WTC11 (cell line): ENCODE data around the gene IL10RB. TPM values are rescaled to one million over a fixed set of nuclear protein-coding genes. Genes with fewer than 3 reads are reported as not detected.

Experiments
- ATAC-seq: fragments of 200-7000 bp; cut with Tn5 transposase; 2 replicates; pipeline ENCODE4 v1.10.0; 2021; ENCODE audit warnings: mild to moderate bottlenecking, moderate library complexity
- CTCF ChIA-PET: fragments of 300-600 bp; sonication (Branson Sonifier 250); formaldehyde crosslinking; loops from one replicate; lab custom pipeline; 2021; ENCODE audit warnings: antibody characterized with exemption; lab: Charles Lee
- POLR2A ChIA-PET: fragments of 350-600 bp; sonication (Branson Sonifier 250); formaldehyde crosslinking; loops from one replicate; lab custom pipeline; 2021; ENCODE audit warnings: antibody characterized with exemption; lab: Charles Lee
- DNase-seq: peaks from one replicate; pipeline ENCODE4 v3.0.0; 2021; ENCODE audit warnings: low spot score
- H3K27ac Mint-ChIP-seq: 2 replicates; pipeline ENCODE4 v1.8.0; 2021; ENCODE audit warnings: mixed read lengths
- H3K27me3 Mint-ChIP-seq: 2 replicates; pipeline ENCODE4 v1.8.0; 2021; ENCODE audit warnings: low read depth, mild to moderate bottlenecking, moderate library complexity, mixed read lengths
- H3K36me3 Mint-ChIP-seq: 2 replicates; pipeline ENCODE4 v1.8.0; 2021; ENCODE audit warnings: mixed read lengths
- H3K4me1 Mint-ChIP-seq: 2 replicates; pipeline ENCODE4 v1.8.0; 2022; ENCODE audit warnings: mixed read lengths
- H3K4me3 Mint-ChIP-seq: 2 replicates; pipeline ENCODE4 v1.8.0; 2021; ENCODE audit warnings: mild to moderate bottlenecking, moderate library complexity, mixed read lengths
- H3K9me3 Mint-ChIP-seq: 2 replicates; pipeline ENCODE4 v1.8.0; 2021; ENCODE audit warnings: mixed read lengths
- CBFB ChIP-seq: sonication (generic); formaldehyde crosslinking; IDR thresholded peaks from 2 replicates; pipeline ENCODE4 v1.8.1; 2022; ENCODE audit warnings: mild to moderate bottlenecking, low read depth, missing genetic modification reagents
- CREB1 ChIP-seq: sonication (generic); formaldehyde crosslinking; IDR thresholded peaks from 2 replicates; pipeline ENCODE4 v1.8.0; 2023; ENCODE audit warnings: mild to moderate bottlenecking, missing genetic modification reagents
- NFATC4 ChIP-seq: fragments of 250-450 bp; sonication (Bioruptor Pico); IDR thresholded peaks from 2 replicates; pipeline ENCODE4 v1.9.0; 2021; ENCODE audit warnings: mild to moderate bottlenecking
- SMAD3 ChIP-seq: sonication (generic); formaldehyde crosslinking; IDR thresholded peaks from 2 replicates; pipeline ENCODE4 v1.8.0; 2022; ENCODE audit warnings: missing genetic modification reagents, mild to moderate bottlenecking, borderline replicate concordance
- TP53 ChIP-seq: sonication (generic); formaldehyde crosslinking; IDR thresholded peaks from 2 replicates; pipeline ENCODE4 v1.8.1; 2023; ENCODE audit warnings: mild to moderate bottlenecking, missing genetic modification reagents
- ZNF263 ChIP-seq: sonication (generic); formaldehyde crosslinking; IDR thresholded peaks from 2 replicates; pipeline ENCODE4 v1.8.1; 2022; ENCODE audit warnings: low read depth, mild to moderate bottlenecking, moderate library complexity, missing genetic modification reagents
- ZNF396 ChIP-seq: fragments of 250-450 bp; sonication (Bioruptor Pico); IDR thresholded peaks from 2 replicates; pipeline ENCODE4 v1.8.0; 2021; ENCODE audit warnings: mild to moderate bottlenecking, moderate library complexity, borderline replicate concordance
- total RNA-seq: library from RNA; stranded (reverse); gene quantifications from 3 replicates; pipeline ENCODE4 v1.2.3, GENCODE V29; 2021
- TF ChIP-seq, protein P1 (sequence below): sonication (generic); formaldehyde crosslinking; IDR thresholded peaks from 2 replicates; pipeline ENCODE4 v1.8.1; 2023; ENCODE audit warnings: mild to moderate bottlenecking, missing genetic modification reagents
- TF ChIP-seq, protein P2 (sequence below): sonication (generic); formaldehyde crosslinking; conservative IDR thresholded peaks from 2 replicates; pipeline ENCODE4 v1.8.1; 2023; ENCODE audit warnings: mild to moderate bottlenecking, low read depth, missing genetic modification reagents, moderate library complexity
- TF ChIP-seq, protein P3 (sequence below): sonication (generic); formaldehyde crosslinking; IDR thresholded peaks from 2 replicates; pipeline ENCODE4 v1.8.1; 2022; ENCODE audit warnings: low read depth, mild to moderate bottlenecking, moderate library complexity, missing genetic modification reagents, borderline replicate concordance
- TF ChIP-seq, protein P4 (sequence below): sonication (generic); formaldehyde crosslinking; IDR thresholded peaks from 2 replicates; pipeline ENCODE4 v1.8.0; 2022; ENCODE audit warnings: mild to moderate bottlenecking, missing genetic modification reagents
- TF ChIP-seq, protein P5 (sequence below): sonication (generic); formaldehyde crosslinking; IDR thresholded peaks from 2 replicates; pipeline ENCODE4 v1.8.1; 2022; ENCODE audit warnings: missing genetic modification reagents, borderline replicate concordance
- TF ChIP-seq, protein P6 (sequence below): sonication (generic); formaldehyde crosslinking; IDR thresholded peaks from 2 replicates; pipeline ENCODE4 v1.8.1; 2023; ENCODE audit warnings: mild to moderate bottlenecking, missing genetic modification reagents, moderate library complexity
- TF ChIP-seq, protein P7 (sequence below): sonication (generic); formaldehyde crosslinking; IDR thresholded peaks from 2 replicates; pipeline ENCODE4 v1.8.0; 2023; ENCODE audit warnings: missing genetic modification reagents, mild to moderate bottlenecking, borderline replicate concordance
- TF ChIP-seq, protein P8 (sequence below): sonication (generic); formaldehyde crosslinking; IDR thresholded peaks from 2 replicates; pipeline ENCODE4 v1.8.1; 2023; ENCODE audit warnings: mild to moderate bottlenecking, missing genetic modification reagents, moderate library complexity

Gene IL10RB
- total RNA-seq, 1 experiment from 2014 or later = 3.7 TPM

DNA sequence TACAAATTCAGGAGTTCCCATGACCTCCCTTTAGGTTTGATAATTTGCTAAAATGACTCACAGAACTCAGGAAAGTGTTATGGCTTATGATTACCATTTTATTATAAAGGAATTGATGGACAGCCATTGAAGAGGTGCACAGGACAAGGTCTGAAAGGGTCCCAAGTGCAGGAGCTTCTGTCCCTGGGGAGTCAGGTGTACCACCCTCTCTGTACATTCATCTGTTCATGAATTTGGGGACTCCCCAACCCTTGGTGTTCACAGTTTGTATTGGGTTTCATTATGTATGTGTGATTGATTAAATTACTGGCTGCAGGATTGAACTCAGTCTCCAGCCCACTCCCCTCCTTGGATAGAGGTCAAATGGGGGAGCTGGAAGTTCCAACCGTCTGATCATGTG lies 10.8 kb upstream of the IL10RB start (continued):
- TF ChIP-seq, protein P1, sequence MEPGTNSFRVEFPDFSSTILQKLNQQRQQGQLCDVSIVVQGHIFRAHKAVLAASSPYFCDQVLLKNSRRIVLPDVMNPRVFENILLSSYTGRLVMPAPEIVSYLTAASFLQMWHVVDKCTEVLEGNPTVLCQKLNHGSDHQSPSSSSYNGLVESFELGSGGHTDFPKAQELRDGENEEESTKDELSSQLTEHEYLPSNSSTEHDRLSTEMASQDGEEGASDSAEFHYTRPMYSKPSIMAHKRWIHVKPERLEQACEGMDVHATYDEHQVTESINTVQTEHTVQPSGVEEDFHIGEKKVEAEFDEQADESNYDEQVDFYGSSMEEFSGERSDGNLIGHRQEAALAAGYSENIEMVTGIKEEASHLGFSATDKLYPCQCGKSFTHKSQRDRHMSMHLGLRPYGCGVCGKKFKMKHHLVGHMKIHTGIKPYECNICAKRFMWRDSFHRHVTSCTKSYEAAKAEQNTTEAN (CRISPR knock-in tag) = no peak
- TF ChIP-seq, protein P2, sequence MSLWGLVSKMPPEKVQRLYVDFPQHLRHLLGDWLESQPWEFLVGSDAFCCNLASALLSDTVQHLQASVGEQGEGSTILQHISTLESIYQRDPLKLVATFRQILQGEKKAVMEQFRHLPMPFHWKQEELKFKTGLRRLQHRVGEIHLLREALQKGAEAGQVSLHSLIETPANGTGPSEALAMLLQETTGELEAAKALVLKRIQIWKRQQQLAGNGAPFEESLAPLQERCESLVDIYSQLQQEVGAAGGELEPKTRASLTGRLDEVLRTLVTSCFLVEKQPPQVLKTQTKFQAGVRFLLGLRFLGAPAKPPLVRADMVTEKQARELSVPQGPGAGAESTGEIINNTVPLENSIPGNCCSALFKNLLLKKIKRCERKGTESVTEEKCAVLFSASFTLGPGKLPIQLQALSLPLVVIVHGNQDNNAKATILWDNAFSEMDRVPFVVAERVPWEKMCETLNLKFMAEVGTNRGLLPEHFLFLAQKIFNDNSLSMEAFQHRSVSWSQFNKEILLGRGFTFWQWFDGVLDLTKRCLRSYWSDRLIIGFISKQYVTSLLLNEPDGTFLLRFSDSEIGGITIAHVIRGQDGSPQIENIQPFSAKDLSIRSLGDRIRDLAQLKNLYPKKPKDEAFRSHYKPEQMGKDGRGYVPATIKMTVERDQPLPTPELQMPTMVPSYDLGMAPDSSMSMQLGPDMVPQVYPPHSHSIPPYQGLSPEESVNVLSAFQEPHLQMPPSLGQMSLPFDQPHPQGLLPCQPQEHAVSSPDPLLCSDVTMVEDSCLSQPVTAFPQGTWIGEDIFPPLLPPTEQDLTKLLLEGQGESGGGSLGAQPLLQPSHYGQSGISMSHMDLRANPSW = no peak

DNA sequence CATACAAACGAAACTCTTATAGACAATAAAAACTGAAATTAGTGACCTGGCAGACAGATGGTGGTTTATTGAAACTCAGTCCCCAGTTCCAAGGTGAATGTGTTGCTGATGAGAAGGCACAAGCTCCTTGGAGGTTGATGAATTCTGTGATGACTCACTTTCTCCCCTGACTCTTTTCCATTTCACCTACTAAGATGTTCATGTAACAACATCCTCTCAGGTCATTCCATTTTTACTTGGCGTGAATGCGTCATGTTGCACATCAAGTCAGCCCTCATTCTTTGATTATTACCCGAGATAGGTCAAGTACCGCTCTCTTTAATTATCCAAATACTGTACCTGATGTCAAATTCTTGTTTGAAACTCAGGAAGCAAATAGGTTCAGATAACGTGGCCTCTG lies 10.1 kb upstream of the IL10RB start:
- H3K9me3 Mint-ChIP-seq = peaks cover 13% of the 10 kb centered on the region
- DNase-seq (no peak), ATAC-seq (no peak)
- TF ChIP-seq, protein P3, sequence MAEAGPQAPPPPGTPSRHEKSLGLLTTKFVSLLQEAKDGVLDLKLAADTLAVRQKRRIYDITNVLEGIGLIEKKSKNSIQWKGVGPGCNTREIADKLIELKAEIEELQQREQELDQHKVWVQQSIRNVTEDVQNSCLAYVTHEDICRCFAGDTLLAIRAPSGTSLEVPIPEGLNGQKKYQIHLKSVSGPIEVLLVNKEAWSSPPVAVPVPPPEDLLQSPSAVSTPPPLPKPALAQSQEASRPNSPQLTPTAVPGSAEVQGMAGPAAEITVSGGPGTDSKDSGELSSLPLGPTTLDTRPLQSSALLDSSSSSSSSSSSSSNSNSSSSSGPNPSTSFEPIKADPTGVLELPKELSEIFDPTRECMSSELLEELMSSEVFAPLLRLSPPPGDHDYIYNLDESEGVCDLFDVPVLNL = no peak
- TF ChIP-seq ZNF396 (CRISPR knock-in tag) (no peak), ZNF263 (CRISPR knock-in tag) (no peak), NFATC4 (CRISPR knock-in tag) (no peak), CREB1 (CRISPR knock-in tag) (no peak), TP53 (CRISPR knock-in tag) (no peak)
- TF ChIP-seq, protein P4, sequence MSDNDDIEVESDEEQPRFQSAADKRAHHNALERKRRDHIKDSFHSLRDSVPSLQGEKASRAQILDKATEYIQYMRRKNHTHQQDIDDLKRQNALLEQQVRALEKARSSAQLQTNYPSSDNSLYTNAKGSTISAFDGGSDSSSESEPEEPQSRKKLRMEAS = no peak
- TF ChIP-seq, protein P5, sequence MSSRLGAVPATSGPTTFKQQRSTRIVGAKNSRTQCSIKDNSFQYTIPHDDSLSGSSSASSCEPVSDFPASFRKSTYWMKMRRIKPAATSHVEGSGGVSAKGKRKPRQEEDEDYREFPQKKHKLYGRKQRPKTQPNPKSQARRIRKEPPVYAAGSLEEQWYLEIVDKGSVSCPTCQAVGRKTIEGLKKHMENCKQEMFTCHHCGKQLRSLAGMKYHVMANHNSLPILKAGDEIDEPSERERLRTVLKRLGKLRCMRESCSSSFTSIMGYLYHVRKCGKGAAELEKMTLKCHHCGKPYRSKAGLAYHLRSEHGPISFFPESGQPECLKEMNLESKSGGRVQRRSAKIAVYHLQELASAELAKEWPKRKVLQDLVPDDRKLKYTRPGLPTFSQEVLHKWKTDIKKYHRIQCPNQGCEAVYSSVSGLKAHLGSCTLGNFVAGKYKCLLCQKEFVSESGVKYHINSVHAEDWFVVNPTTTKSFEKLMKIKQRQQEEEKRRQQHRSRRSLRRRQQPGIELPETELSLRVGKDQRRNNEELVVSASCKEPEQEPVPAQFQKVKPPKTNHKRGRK (CRISPR knock-in tag) = no peak
- TF ChIP-seq, protein P6, sequence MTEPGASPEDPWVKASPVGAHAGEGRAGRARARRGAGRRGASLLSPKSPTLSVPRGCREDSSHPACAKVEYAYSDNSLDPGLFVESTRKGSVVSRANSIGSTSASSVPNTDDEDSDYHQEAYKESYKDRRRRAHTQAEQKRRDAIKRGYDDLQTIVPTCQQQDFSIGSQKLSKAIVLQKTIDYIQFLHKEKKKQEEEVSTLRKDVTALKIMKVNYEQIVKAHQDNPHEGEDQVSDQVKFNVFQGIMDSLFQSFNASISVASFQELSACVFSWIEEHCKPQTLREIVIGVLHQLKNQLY = no peak
- H3K4me3 Mint-ChIP-seq = no peak overlapping the region
- H3K27ac Mint-ChIP-seq = no peak overlapping the region
- H3K4me1 Mint-ChIP-seq = 0 out of 2 replicates have a peak, but pooled peaks cover 7% of the 10 kb centered on the region
- H3K36me3 Mint-ChIP-seq = peaks cover 71% of the 10 kb centered on the region
- ChIA-PET POLR2A (no interaction called here), CTCF (interaction anchor here (0.7 kb wide), 1 partner anchor 105 kb away, joined by 3 read pairs; no protein-coding TSS in a partner anchor)
- no peaks in the 10 kb centered on the region for H3K27me3 Mint-ChIP-seq

DNA sequence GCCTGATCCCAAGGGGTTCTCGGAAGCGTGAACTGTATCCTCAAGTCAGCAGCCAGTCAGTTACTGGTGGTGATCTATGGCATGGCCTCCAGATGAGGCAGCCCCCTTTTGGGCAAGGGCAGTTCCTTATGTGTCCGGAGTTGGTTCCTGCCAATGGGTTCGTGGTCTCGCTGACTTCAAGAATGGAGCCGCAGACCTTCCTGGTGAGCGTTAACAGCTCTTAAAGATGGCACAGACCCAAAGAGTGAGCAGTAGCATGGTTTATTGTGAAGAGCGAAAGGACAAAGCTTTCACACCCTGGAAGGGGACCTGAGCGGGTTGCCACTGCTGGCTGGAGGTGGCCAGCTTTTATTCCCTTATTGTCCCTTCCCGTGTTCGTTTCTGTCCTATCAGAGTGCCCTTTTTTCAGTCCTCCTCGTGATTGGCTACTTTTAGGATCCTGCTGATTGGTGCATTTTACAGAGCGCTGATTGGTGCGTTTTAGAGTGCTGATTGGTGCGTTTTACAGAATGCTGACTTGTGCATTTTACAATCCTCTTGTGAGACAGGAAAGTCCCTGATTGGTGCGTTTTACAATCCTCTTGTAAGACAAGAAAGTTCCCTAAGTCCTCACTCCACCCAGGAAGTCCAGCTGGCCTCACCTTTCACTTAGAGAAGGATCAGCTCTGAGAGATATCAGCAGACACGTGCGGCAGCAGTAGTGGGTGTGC lies 8.9 kb upstream of the IL10RB start:
- H3K4me1 Mint-ChIP-seq = 0 out of 2 replicates have a peak, but pooled peaks cover 7% of the 10 kb centered on the region
- H3K27ac Mint-ChIP-seq = no peak overlapping the region
- ATAC-seq (no peak), DNase-seq (no peak)
- no peak overlapping the region for H3K4me3 Mint-ChIP-seq
- peaks cover 61% of the 10 kb centered on the region for H3K36me3 Mint-ChIP-seq
- POLR2A ChIA-PET = no interaction called here
- no peaks in the 10 kb centered on the region for H3K27me3 Mint-ChIP-seq
- CTCF ChIA-PET = no interaction called here
- H3K9me3 Mint-ChIP-seq = peaks cover 13% of the 10 kb centered on the region
- TF ChIP-seq, protein P7, sequence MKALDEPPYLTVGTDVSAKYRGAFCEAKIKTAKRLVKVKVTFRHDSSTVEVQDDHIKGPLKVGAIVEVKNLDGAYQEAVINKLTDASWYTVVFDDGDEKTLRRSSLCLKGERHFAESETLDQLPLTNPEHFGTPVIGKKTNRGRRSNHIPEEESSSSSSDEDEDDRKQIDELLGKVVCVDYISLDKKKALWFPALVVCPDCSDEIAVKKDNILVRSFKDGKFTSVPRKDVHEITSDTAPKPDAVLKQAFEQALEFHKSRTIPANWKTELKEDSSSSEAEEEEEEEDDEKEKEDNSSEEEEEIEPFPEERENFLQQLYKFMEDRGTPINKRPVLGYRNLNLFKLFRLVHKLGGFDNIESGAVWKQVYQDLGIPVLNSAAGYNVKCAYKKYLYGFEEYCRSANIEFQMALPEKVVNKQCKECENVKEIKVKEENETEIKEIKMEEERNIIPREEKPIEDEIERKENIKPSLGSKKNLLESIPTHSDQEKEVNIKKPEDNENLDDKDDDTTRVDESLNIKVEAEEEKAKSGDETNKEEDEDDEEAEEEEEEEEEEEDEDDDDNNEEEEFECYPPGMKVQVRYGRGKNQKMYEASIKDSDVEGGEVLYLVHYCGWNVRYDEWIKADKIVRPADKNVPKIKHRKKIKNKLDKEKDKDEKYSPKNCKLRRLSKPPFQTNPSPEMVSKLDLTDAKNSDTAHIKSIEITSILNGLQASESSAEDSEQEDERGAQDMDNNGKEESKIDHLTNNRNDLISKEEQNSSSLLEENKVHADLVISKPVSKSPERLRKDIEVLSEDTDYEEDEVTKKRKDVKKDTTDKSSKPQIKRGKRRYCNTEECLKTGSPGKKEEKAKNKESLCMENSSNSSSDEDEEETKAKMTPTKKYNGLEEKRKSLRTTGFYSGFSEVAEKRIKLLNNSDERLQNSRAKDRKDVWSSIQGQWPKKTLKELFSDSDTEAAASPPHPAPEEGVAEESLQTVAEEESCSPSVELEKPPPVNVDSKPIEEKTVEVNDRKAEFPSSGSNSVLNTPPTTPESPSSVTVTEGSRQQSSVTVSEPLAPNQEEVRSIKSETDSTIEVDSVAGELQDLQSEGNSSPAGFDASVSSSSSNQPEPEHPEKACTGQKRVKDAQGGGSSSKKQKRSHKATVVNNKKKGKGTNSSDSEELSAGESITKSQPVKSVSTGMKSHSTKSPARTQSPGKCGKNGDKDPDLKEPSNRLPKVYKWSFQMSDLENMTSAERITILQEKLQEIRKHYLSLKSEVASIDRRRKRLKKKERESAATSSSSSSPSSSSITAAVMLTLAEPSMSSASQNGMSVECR (CRISPR knock-in tag) = no peak
- TF ChIP-seq SMAD3 (CRISPR knock-in tag) (no peak), CBFB (CRISPR knock-in tag) (no peak)
- TF ChIP-seq, protein P8, sequence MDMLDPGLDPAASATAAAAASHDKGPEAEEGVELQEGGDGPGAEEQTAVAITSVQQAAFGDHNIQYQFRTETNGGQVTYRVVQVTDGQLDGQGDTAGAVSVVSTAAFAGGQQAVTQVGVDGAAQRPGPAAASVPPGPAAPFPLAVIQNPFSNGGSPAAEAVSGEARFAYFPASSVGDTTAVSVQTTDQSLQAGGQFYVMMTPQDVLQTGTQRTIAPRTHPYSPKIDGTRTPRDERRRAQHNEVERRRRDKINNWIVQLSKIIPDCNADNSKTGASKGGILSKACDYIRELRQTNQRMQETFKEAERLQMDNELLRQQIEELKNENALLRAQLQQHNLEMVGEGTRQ (CRISPR knock-in tag) = no peak
